Tibial artery (tissue), 4 donors: ENCODE measurements around the gene GUK1.

ENCODE experiments used
- DNase-seq, 2 donors: peaks; one replicate each; pipeline ENCODE4 v3.0.0-alpha.2; 2019
- H3K27ac ChIP-seq, 2 donors: fragments of 200-600 bp; sonication (generic) in 1 of 2; 1 replicate in 1 of 2; 2 replicates in 1 of 2; pipeline ENCODE4 v1.5.1; 2018 to 2019; ENCODE audit warnings: mild to moderate bottlenecking in 1 of 2
- H3K27me3 ChIP-seq, 2 donors: fragments of 200-600 bp; sonication (generic) in 1 of 2; one replicate each; pipeline versions ENCODE4 v1.5.1 to v1.6.0; 2016 to 2019
- H3K36me3 ChIP-seq, 3 donors: fragments of 200-600 bp; sonication (generic) in 2 of 3; one replicate each; pipeline ENCODE4 v1.5.1; 2016 to 2019; ENCODE audit warnings: mild to moderate bottlenecking in 2 of 3
- H3K4me1 ChIP-seq, 4 donors: fragments of 200-600 bp; sonication (generic) in 2 of 4; 1 replicate in 3 of 4; 2 replicates in 1 of 4; pipeline ENCODE4 v1.5.1; 2016 to 2019
- H3K4me3 ChIP-seq, 2 donors: fragments of 200-600 bp; sonication (generic) in 1 of 2; 1 replicate in 1 of 2; 2 replicates in 1 of 2; pipeline ENCODE4 v1.5.1; 2018 to 2019; ENCODE audit warnings: mild to moderate bottlenecking in 2 of 2
- H3K9me3 ChIP-seq, 3 donors: fragments of 200-600 bp; sonication (generic) in 1 of 3; one replicate each; pipeline ENCODE4 v1.5.1; 2016 to 2019
- CTCF ChIP-seq, 2 experiments: fragments of 200-600 bp in 1 of 2; fragments of 450-650 bp in 1 of 2; IDR thresholded peaks; one replicate each; pipeline ENCODE4 v1.5.1; 2017 to 2019; ENCODE audit warnings: antibody characterized with exemption in 2 of 2, mild to moderate bottlenecking in 1 of 2, moderate library complexity in 1 of 2
- intact Hi-C: fragments of 100-400 bp; cut with DNase I; formaldehyde crosslinking; loops from one replicate; pipeline ENCODE4 v1.15.0; 2023; ENCODE audit warnings: low total_unique reads

Gene GUK1

GRCh38 chr1:228147768-228148167 is 7.7 kb downstream of the GUK1 start:
- DNase-seq: no peak
- Histone ChIP-seq H3K4me3 (no peak overlapping the region), H3K9me3 (no peaks in the 10 kb centered on the region), H3K27ac (no peak overlapping the region), H3K4me1 (peaks cover 0 to 58% (median 34%) of the 10 kb centered on the region in 4 donors), H3K27me3 (no peaks in the 10 kb centered on the region), H3K36me3 (peaks cover 22 to 49% (median 37%) of the 10 kb centered on the region in 3 donors)
- intact Hi-C loops: no loop called here
- no peak for TF ChIP-seq CTCF (IDR thresholded peaks at IDR 0.05)

- Histone ChIP-seq H3K4me1 (peaks cover 0 to 52% (median 28%) of the 10 kb centered on the region in 4 donors), H3K9me3 (no peaks in the 10 kb centered on the region), H3K27me3 (no peaks in the 10 kb centered on the region), H3K36me3 (peaks cover 22 to 49% (median 37%) of the 10 kb centered on the region in 3 donors), H3K4me3 (no peak overlapping the region), H3K27ac (peak overlapping the region in 1 of 2 donors; percentile 69)
- no peak for TF ChIP-seq CTCF (IDR thresholded peaks at IDR 0.05)
- intact Hi-C loops: no loop called here
- DNase-seq: peak in 1 of 2 donors; percentile 15
These were observed 8.2 kb downstream of the GUK1 start for GRCh38 chr1:228148196-228148861.

- intact Hi-C loops: no loop called here
- Histone ChIP-seq H3K9me3 (no peaks in the 10 kb centered on the region), H3K36me3 (peaks cover 22 to 49% (median 37%) of the 10 kb centered on the region in 3 donors), H3K27me3 (no peaks in the 10 kb centered on the region), H3K27ac (peak overlapping the region; percentile 54 to 69), H3K4me1 (peaks cover 0 to 46% (median 23%) of the 10 kb centered on the region in 4 donors), H3K4me3 (no peak overlapping the region)
- DNase-seq: no peak
- no peak for TF ChIP-seq CTCF (IDR thresholded peaks at IDR 0.05)
These were observed 8.9 kb downstream of the GUK1 start for GRCh38 chr1:228148935-228149405.

- H3K27ac ChIP-seq: peak within 1 kb of the TSS; percentile 54 to 69
- intact Hi-C loops: no loop called here
- H3K9me3 ChIP-seq: no peaks in the 10 kb centered on the region
- TF ChIP-seq CTCF (IDR thresholded peaks at IDR 0.05): no peak
- peak; percentile 20 to 74 for DNase-seq
- H3K4me1 ChIP-seq: peaks cover 0 to 40% (median 20%) of the 10 kb centered on the region in 4 donors
- no peaks in the 10 kb centered on the region for H3K27me3 ChIP-seq
- H3K4me3 ChIP-seq: peak within 1 kb of the TSS in 1 of 2 donors; percentile 12
- H3K36me3 ChIP-seq: peaks cover 22 to 49% (median 37%) of the 10 kb centered on the region in 3 donors
These were observed 9.5 kb downstream of the GUK1 start, which contains the start of gene GJC2 for GRCh38 chr1:228149406-228150119. TSS of gene GJC2 (plus strand) at chr1:228149930. CDS start at chr1:228157759, 7,829 bp downstream.

- peak overlapping the region in 1 of 2 donors; percentile 12 for H3K4me3 ChIP-seq
- intact Hi-C loops: no loop called here
- H3K27ac ChIP-seq: peak overlapping the region; percentile 54 to 69
- no peak for TF ChIP-seq CTCF (IDR thresholded peaks at IDR 0.05)
- no peaks in the 10 kb centered on the region for H3K27me3 ChIP-seq
- H3K4me1 ChIP-seq: peaks cover 0 to 35% (median 18%) of the 10 kb centered on the region in 4 donors
- H3K36me3 ChIP-seq: peaks cover 22 to 49% (median 37%) of the 10 kb centered on the region in 3 donors
- H3K9me3 ChIP-seq: no peaks in the 10 kb centered on the region
- peak in 1 of 2 donors; percentile 67 for DNase-seq
These were observed 10.0 kb downstream of the GUK1 start for GRCh38 chr1:228150120-228150460.
